HL-60/S4 (cell line): ENCODE results near the gene RELN.

Experiments used
- in situ Hi-C: fragments of 300-500 bp; cut with MboI; formaldehyde crosslinking; loops from 2 replicates; pipeline ENCODE4 v1.14.3; 2022; ENCODE audit warnings: low sequenced_read_pairs

RELN gene

GRCh38 chr7:103651593-103652377 lies 337.7 kb downstream of the RELN start:
- in situ Hi-C loops, result no loop called here

DNA sequence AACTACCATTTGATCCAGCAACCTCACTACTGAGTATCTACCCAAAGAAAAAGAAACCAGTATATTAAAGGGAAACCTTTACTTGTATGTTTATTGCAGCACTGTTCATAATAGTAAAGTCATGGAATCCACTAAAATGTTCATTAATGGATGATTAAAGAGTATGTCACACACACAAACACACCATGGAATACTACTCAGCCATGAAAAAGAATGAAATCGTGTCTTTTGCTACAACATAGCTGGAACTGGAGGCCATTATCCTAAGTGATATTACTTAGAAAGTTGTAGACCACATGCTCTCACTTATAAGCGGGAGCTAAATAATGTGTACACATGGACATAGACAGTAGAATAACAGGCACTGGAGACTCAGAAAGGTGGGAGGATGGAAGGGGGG lies 340.4 kb downstream of the RELN start:
- in situ Hi-C loops, result no loop called here

DNA sequence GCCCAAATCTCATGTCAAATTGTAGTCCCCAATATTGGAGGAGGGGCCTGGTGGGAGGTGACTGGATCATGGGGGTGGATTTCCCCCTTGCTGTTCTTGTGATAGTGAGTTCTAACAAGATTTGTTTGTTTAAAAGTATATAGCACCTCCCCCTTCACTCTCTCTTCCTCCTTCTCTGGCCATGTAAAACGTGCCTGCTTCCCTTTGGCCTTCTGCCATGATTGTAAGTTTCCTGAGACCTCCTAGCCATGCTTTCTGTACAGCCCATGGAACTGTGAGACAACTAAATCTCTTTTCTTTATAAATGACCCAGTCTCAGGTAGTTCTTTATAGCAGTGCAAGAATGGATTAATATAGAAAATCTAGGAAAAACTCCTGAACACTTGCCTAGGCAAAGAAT lies 341.3 kb downstream of the RELN start:
- in situ Hi-C loops, result no loop called here

DNA sequence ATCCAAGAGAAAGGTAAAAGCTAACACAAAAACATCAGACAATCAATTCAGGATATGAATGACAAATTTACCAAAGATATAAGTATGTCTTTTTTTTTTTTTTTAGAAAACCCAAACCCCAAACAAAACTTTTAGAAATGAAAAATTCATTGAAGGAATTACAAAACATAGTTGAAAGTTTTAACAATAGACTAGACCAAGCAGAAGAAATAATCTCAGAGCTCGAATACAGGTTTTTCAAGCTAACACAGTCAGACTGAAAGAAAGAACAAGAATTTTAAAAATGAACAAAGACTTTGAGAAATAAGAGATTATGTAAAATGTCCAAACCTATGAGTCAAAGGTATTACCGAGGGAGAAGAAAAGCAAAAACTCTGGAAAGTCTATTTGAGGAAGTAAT lies 345.1 kb downstream of the RELN start:
- in situ Hi-C loops, result no loop called here

DNA sequence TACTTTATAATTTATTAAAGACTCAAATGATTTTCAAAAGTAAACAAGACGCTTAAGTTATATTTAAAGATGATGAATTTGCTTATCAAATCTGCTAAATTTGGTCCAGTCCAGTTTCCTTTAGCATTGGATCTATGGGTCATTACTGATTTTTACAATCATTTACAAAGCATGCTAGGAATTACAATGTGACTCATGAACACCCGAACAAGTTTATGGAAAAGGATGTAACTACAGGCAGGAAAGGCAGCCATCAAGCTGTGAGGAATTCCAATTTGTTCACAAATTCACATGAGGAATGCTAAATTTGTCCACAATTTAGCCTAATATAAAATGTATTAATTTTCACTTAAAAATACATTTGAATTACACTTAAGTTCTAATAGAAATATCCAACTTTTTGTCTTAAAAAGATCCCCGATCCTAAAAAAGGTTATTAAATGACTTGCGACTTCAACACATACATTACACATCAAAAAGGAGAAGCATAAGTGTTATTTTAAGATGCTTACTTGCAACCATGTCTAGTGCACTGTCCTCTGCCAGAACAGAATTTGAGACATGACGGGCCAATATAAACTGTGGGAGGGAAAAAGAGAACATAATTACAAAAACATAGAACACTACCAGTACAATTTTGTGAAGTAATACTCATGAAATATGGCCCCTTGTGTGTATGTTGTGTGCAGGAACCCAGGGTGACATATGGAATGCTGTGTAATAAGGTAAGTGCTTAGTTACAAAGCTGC lies 349.3 kb downstream of the RELN start:
- in situ Hi-C loops, result no loop called here

DNA sequence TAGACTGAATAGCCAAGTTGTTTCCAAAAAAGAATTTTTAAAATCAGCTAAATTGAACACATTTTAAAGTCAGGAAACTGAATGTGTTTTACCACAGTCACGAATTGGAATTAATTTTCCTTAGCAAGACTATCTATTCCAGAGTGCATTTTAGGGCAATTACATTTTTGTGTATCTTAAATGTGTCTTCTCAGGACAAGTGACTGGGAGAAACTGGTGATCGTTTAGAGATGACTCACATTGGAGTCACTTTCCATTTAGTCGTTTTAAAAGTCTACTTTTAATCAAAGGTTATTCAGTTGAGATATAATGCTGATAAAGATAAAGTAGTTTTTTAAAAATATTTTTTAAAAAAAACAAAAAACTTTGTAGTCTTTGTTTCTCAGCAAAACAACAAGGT lies 351.7 kb downstream of the RELN start:
- in situ Hi-C loops, result no loop called here

GRCh38 chr7:103637094-103637493 lies 352.4 kb downstream of the RELN start:
- in situ Hi-C loops, result no loop called here

GRCh38 chr7:103636153-103636552 lies 353.3 kb downstream of the RELN start:
- in situ Hi-C loops, result no loop called here

- in situ Hi-C loops, result no loop called here
These were observed 356.5 kb downstream of the RELN start for GRCh38 chr7:103632972-103633371.

- in situ Hi-C loops, result no loop called here
These were observed 357.3 kb downstream of the RELN start for GRCh38 chr7:103632005-103632639.

DNA sequence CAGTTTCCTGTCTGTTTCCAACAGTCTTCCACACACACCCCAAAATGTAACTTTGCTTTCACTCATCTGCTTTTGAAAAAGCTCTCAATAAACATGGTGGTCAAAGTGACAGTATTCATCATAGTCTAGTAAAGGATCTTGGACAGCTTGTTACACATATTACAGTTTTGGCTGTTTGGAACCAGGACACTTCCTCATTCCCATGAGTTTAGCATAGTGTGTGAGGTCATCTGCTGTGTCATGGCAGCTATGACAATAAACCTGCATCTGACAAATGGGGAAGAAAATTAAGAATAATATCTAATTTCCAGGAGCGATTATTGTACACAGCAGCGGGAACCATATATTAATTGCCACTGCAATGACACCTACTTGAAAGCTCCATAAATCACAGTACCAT lies 359.1 kb downstream of the RELN start:
- in situ Hi-C loops, result no loop called here

DNA sequence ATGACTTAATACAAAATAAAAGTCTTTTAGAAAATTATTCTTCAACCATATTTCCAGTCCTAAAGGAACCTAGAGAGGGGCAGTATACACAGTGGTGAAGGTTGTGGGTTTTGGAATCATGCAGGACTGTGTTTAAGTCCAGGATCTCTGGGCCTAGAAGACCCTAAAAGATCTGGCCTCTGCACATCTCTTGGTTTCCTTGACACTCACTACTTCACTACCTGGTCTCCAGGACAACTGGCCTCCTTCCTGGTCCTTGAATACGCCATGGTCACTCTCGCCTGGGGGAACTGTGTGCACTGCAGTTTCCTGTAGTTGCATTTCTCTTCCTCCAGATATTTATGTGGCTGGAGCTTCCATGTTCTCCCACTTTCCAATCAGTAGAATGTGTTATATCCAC lies 360.7 kb downstream of the RELN start:
- in situ Hi-C loops, result no loop called here

- in situ Hi-C loops, result no loop called here
These were observed 362.7 kb downstream of the RELN start for GRCh38 chr7:103626776-103627175.

DNA sequence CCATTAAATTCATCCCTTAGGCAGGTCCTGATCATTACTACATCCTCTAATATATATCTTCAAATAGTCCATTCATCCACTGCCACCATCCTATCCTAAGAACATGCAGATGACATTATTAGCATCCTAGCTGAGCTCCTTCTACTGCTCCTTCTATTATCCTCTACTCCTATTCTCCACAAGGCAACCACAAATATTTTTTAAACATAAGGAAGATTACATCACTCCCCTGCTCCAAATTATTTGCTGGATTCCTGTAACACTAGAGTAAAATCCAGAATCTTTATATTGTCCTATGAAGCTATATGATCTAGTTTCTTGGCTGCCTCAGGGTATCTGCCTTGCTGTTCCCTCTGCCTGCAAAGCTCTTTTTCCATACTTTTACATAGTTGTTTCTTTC lies 367.2 kb downstream of the RELN start:
- in situ Hi-C loops, result no loop called here

DNA sequence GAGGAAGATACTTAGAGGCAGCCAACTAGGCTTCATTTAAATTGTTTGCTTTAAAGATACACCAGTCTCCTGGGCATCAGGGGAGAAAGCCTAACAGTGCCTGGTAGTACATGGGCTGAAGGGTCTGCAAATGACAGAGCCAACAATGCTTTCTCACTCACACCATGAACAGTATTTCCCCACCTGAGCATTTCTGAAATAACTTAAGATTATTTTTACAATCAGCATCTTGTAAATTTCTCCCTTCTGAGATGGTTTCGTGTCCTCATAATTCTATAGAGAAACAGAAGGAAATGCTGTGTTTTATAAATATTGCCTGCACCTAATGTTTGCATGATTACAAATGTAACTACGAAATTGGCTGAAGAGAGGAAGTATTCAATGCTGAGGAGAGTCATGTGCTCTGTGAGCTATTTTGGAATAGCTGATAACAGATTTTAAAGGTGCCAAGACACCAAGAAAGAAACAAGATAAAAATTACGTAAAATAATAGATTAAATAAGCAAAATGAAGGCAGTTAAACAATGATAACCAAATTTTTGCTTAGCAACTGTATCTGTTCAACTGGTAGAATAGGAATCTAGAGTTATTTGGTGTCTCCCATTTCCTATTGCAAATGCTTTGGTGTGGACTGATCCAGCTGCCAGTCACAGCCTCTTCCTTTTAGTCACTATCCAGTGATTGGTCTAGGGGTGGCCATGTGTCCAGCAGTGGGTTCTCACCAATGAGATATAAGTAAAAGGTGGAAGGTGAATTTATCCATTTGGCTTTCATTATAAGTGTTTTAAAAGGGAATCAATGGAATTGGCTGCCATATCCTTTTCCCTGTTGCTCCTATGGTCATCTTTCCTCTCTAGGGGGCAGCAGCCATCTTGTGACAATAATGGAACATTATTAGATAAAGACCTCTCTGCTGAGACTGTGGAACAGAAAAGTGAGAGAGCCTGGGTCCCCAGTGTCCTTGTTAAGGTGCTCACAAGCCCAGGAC lies 375.5 kb downstream of the RELN start:
- in situ Hi-C loops, result no loop called here

DNA sequence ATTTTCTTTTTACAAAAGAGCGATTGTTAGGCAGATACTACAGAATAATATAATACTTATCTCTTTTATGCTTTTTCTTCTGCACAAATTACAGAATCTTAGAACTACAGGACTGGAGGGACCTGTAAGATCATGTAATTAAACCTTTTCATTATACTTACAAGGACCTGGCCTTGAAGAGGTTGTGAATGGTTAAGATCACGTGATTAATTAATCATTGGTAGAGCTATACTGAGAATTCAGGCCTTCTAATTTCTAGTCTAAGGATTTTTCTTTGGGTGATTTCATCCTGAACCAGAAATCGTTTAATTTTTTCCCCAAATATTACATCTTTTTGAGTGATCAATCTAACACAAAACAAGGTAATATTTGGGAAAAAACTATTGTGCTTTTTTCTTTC lies 379.7 kb downstream of the RELN start:
- in situ Hi-C loops, result no loop called here

DNA sequence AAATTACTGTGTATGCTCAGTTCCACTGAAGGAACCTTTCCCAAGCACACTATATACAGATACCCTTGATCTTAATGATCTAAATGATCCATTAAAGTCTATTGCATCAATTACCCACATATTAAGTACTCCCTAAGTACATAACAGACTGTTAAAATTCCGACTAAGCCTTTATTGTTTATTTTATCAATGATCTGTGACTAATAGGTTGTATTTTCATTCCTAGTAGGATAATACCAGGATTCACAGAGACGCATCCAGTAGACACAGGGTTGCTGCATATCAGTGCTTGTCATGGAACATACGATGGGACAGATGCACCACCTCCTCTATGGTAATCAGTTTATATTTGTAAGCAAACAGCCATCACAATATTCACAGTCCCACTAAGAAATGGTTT lies 383.8 kb downstream of the RELN start:
- in situ Hi-C loops, result no loop called here

DNA sequence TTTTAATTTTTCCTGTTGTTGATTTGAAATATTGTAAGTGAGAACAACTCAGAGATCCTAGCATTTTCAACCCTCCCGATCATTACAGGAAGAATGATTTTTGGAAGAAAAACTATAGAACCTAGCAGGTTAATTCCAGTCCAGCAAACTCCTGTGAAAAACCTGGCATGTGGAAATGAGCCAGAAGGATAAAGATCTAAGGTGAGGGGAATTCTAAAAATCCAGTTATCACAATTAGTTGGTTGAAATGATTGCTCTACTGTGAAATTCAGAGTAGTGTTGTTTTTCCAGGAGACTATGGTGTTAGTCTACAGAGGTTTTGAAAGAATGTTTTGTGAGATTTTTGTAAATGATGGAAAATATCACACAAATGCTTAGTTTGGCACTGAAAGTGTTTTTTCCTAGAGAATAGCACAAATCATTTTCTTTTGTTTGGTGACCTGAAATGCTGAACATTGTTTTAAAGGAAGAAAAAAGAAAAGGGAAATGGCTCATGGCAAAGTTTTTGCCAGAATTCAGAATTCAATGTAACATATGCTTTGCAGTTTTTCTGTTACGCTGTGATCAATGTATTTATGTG lies 391.0 kb downstream of the RELN start:
- in situ Hi-C loops, result no loop called here

GRCh38 chr7:103597606-103598005 lies 391.9 kb downstream of the RELN start:
- in situ Hi-C loops, result no loop called here

DNA sequence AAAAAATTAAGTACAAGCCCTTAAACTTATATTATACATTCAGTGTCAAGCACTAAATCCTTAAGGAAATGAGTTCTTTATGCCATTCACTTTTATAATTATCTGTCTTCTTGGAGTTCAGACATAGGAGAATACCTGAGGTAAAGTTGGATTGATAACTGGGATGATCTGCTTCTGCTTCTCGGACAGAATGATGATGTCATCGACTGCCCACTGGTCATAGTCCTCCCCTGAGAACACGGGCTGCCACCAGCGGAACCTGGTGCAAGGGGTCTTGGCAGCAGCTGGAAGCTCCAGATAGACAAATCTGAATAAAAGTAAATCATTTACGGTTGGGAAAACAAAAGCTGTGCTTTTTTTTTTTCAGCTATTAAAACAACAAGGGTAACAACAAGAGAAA lies 395.3 kb downstream of the RELN start:
- in situ Hi-C loops, result no loop called here
